Natural killer cell (primary cell): ENCODE data around the gene RPL39L. TPM values are rescaled to one million over a fixed set of nuclear protein-coding genes. Genes with fewer than 3 reads are reported as not detected.
A peak's percentile ranks its signal among the peaks of the same experiment; 100 is the strongest.

Experiments used
- ATAC-seq, 3 donors: fragments of 150-1000 bp in 2 of 3; fragments of 200-7000 bp in 1 of 3; cut with Tn5 transposase; 1 replicate in 1 of 3; 2 replicates in 2 of 3; pipeline ENCODE4 v1.10.0; 2021; ENCODE audit warnings: mild to moderate bottlenecking in 2 of 3, moderate library complexity in 2 of 3
- DNase-seq, 2 donors: peaks; one replicate each; pipeline versions ENCODE4 v3.0.0 to v3.0.0-alpha.2; 2013 to 2021; ENCODE audit warnings: mixed read lengths in 1 of 2
- H3K27ac ChIP-seq: one replicate; pipeline ENCODE4 v1.5.1; 2013; ENCODE audit warnings: mild to moderate bottlenecking, low read length
- H3K27me3 ChIP-seq: one replicate; pipeline ENCODE4 v1.6.1; 2013; ENCODE audit warnings: low read length; ENCODE audit not compliant: control insufficient read depth, insufficient read depth
- H3K36me3 ChIP-seq: one replicate; pipeline ENCODE4 v1.6.1; 2013; ENCODE audit warnings: low read length; ENCODE audit not compliant: control insufficient read depth, insufficient read depth
- H3K4me1 ChIP-seq: one replicate; pipeline ENCODE4 v1.6.1; 2013; ENCODE audit warnings: low read length; ENCODE audit not compliant: control insufficient read depth, insufficient read depth
- H3K4me3 ChIP-seq: one replicate; pipeline ENCODE4 v1.5.1; 2013; ENCODE audit warnings: low read length
- H3K9me3 ChIP-seq: one replicate; pipeline ENCODE4 v1.6.1; 2013; ENCODE audit warnings: low read length; ENCODE audit not compliant: control insufficient read depth, insufficient read depth
- H3K27ac Mint-ChIP-seq, 2 donors: one replicate each; pipeline ENCODE4 v1.8.0; 2022; ENCODE audit warnings: mild to moderate bottlenecking in 2 of 2, mixed read lengths in 2 of 2, moderate library complexity in 1 of 2
- H3K27me3 Mint-ChIP-seq, 2 donors: one replicate each; pipeline ENCODE4 v1.8.0; 2022; ENCODE audit warnings: low read depth in 2 of 2, mixed read lengths in 2 of 2
- H3K36me3 Mint-ChIP-seq: one replicate; pipeline ENCODE4 v1.8.0; 2022; ENCODE audit warnings: mixed read lengths
- H3K4me1 Mint-ChIP-seq, 2 donors: one replicate each; pipeline ENCODE4 v1.8.0; 2022; ENCODE audit warnings: mixed read lengths in 2 of 2
- H3K4me3 Mint-ChIP-seq: one replicate; pipeline ENCODE4 v1.8.0; 2022; ENCODE audit warnings: mild to moderate bottlenecking, moderate library complexity, mixed read lengths
- H3K9me3 Mint-ChIP-seq, 2 donors: one replicate each; pipeline ENCODE4 v1.8.0; 2022; ENCODE audit warnings: mixed read lengths in 2 of 2
- WGBS: methylation state at CpG from one replicate; pipeline ENCODE4 v1.1.7; 2013; ENCODE audit warnings: missing lambda C conversion rate; ENCODE audit not compliant: insufficient coverage; 5-methylcytosine and 5-hydroxymethylcytosine counted together
- intact Hi-C: fragments of 100-400 bp; cut with micrococcal nuclease; formaldehyde crosslinking; loops from one replicate; pipeline ENCODE4 v1.14.2; 2022
- total RNA-seq, 4 donors: library from RNA; stranded (reverse); fragments of 120-200 nt in 1 of 4; gene quantifications; one replicate each; pipeline versions ENCODE4 v1.2.3 to v1.2.4, GENCODE V29; 2013 to 2022
- TF ChIP-seq, protein P1 (sequence below): fragments of 200-600 bp; IDR thresholded peaks from one replicate; pipeline ENCODE4 v1.8.0; 2022; ENCODE audit warnings: antibody characterized with exemption

RPL39L gene
- total RNA-seq, 3 donors from 2014 or later (not counting 1 experiment from before 2014, with no cell fraction given), result 3.1 to 6.6 (median 4.3) TPM

- Mint-ChIP-seq H3K36me3 (no peaks in the 10 kb centered on the region), H3K4me1 (peaks cover 7% of the 10 kb centered on the region in 2 donors), H3K27ac (no peak overlapping the region), H3K4me3 (no peak overlapping the region), H3K27me3 (no peaks in the 10 kb centered on the region), H3K9me3 (no peaks in the 10 kb centered on the region)
- WGBS, result 40% methylated on average over 2 of the region's 2 CpGs
- H3K27me3 ChIP-seq, result no peaks in the 10 kb centered on the region
- no peak overlapping the region for H3K4me3 ChIP-seq
- H3K27ac ChIP-seq, result no peak overlapping the region
- DNase-seq (peak in 1 of 2 donors; percentile 74), ATAC-seq (peak in 2 of 3 donors; percentile 71 to 80)
- no peaks in the 10 kb centered on the region for H3K36me3 ChIP-seq
- H3K4me1 ChIP-seq, result no peaks in the 10 kb centered on the region
- no peaks in the 10 kb centered on the region for H3K9me3 ChIP-seq
- TF ChIP-seq, protein P1, sequence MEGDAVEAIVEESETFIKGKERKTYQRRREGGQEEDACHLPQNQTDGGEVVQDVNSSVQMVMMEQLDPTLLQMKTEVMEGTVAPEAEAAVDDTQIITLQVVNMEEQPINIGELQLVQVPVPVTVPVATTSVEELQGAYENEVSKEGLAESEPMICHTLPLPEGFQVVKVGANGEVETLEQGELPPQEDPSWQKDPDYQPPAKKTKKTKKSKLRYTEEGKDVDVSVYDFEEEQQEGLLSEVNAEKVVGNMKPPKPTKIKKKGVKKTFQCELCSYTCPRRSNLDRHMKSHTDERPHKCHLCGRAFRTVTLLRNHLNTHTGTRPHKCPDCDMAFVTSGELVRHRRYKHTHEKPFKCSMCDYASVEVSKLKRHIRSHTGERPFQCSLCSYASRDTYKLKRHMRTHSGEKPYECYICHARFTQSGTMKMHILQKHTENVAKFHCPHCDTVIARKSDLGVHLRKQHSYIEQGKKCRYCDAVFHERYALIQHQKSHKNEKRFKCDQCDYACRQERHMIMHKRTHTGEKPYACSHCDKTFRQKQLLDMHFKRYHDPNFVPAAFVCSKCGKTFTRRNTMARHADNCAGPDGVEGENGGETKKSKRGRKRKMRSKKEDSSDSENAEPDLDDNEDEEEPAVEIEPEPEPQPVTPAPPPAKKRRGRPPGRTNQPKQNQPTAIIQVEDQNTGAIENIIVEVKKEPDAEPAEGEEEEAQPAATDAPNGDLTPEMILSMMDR, result peak; percentile 87
- intact Hi-C loops, result loop anchor here (1.0 kb wide), 2 partner anchors 37 to 52 kb away; no protein-coding TSS in a partner anchor
Measured at GRCh38 chr3:187112934-187113793, 26.1 kb downstream of the RPL39L start.

DNA sequence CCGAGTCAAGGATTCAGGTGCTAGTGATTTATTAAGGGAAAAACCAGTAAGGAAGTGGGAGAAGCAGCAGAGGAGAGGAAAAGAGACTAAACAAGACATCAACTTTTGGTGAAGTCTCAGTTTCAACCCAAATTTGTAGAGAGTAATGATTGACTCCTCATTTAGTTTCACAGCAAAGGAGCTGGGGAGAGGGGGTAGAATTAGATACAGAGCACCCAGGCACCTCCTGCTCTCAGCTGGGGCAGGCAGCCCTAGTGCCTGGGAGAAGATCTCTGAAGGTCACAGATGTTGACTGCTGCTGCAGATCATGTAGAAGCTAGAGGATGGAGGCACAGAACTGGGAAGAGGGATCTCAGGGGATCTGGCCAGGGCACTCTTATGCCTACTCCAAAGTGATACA is 29.1 kb downstream of the RPL39L start:
- peaks cover 6 to 21% of the 10 kb centered on the region in 2 donors for H3K27me3 Mint-ChIP-seq
- intact Hi-C loops, result no loop called here
- WGBS, result 93% methylated on average over 1 of the region's 1 CpG

GRCh38 chr3:187107989-187108388 is 31.3 kb downstream of the RPL39L start:
- Histone ChIP-seq H3K4me1 (peaks cover 12% of the 10 kb centered on the region), H3K36me3 (no peaks in the 10 kb centered on the region), H3K9me3 (no peaks in the 10 kb centered on the region), H3K4me3 (no peak overlapping the region), H3K27me3 (no peaks in the 10 kb centered on the region), H3K27ac (no peak overlapping the region)
- H3K4me1 Mint-ChIP-seq, result peaks cover 24 to 28% of the 10 kb centered on the region in 2 donors
- intact Hi-C loops, result no loop called here
- no peaks in the 10 kb centered on the region for H3K9me3 Mint-ChIP-seq
- H3K27me3 Mint-ChIP-seq, result peaks cover 10 to 29% of the 10 kb centered on the region in 2 donors
- H3K36me3 Mint-ChIP-seq, result no peaks in the 10 kb centered on the region
- no peak overlapping the region for H3K27ac Mint-ChIP-seq
- no peak overlapping the region for H3K4me3 Mint-ChIP-seq
- WGBS, result 92% methylated on average over 3 of the region's 3 CpGs
- TF ChIP-seq, protein P1, result no peak
- DNase-seq (no peak), ATAC-seq (no peak)

More for the DNA sequence above, 29.1 kb downstream of the RPL39L start:
- H3K4me1 Mint-ChIP-seq, result peaks cover 13 to 14% of the 10 kb centered on the region in 2 donors
- DNase-seq, result no peak
- no peak for ATAC-seq
- H3K27ac ChIP-seq, result no peak overlapping the region
- no peaks in the 10 kb centered on the region for H3K36me3 Mint-ChIP-seq
- H3K27me3 ChIP-seq, result no peaks in the 10 kb centered on the region
- peaks cover under 1% of the 10 kb centered on the region for H3K4me1 ChIP-seq
- no peaks in the 10 kb centered on the region for H3K9me3 Mint-ChIP-seq
- H3K36me3 ChIP-seq, result no peaks in the 10 kb centered on the region
- H3K4me3 ChIP-seq, result no peak overlapping the region
- H3K4me3 Mint-ChIP-seq, result no peak overlapping the region
- H3K9me3 ChIP-seq, result no peaks in the 10 kb centered on the region
- TF ChIP-seq, protein P1, result no peak
- H3K27ac Mint-ChIP-seq, result no peak overlapping the region
